CD1c-positive myeloid dendritic cell (primary cell): ENCODE results near the gene NFIC.

Experiments
- DNase-seq: peaks from one replicate; pipeline ENCODE4 v3.0.0-alpha.2; 2016; ENCODE audit errors: extremely low spot score

The NFIC gene

DNA sequence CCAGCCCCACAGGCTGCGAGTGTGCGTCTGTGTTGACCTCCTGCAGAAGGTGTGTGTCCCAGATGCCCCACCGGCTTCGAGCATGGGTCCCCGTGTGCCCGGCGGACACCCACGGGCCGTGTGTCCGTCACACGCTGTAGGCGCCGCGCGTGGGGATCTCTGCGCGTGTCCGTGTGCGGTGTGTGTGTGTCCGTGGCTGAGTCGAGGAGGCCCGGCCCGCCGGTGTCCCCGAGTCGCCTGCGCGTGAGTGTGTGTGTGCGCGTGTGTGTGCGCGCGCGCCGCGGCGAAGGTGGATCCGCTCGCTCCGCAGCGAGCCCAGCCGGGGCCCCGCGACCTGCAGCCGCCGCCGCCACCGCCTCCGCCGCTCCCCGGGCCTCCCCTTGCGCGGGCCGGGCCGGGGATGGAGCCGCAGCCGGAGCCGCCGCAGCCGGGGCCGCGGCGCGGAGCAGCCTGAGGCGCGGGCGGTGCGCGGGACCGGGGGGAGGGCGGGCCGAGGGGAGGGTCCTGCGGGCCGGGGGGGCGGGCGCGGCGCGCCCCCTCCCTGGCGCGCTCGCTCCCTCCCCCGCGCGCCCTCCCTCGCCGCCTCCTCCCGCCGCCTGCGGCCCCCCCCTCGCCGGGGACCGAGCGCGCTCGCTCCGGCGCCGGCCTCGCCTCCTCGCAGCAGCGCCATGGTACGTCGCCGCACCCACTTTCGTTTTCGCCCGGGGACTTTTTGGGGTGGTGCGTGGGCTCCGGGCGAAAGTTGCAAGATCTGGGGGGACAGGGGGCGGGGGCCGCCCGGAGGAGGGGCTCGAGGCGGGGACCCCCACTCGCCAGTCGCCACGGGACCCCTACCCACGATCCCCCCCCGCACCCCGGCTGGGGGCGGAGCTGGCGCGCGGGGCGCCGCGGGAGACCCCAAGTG is 7.1 kb upstream of the NFIC start:
- peak; percentile 65 for DNase-seq

DNA sequence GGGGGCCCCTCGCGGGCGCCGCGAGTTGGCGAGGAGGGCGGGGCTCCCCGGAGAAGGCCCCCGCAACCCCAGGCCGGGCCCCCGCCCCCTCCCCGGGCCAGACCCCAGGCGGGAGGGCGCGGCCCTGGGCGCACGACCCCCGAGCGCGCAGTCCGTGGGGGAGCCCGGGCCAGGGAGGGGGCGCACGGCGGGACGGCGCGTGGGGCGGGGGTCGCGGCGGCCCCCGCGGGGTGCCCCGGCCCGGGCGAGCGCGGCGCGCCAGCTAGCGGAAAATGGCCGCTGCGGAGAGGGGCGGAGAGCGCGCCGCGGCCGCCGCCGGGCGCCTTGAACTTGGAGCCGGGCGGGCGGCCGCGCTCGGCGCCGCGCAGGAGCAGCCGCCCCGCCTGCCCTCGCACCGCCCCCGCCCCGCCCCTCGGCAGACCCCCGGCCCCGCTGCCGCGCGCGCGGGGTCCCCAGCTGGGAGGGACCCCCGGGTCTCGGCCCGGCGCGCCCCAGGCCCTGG is 6.4 kb upstream of the NFIC start:
- DNase-seq = peak; percentile 45

DNA sequence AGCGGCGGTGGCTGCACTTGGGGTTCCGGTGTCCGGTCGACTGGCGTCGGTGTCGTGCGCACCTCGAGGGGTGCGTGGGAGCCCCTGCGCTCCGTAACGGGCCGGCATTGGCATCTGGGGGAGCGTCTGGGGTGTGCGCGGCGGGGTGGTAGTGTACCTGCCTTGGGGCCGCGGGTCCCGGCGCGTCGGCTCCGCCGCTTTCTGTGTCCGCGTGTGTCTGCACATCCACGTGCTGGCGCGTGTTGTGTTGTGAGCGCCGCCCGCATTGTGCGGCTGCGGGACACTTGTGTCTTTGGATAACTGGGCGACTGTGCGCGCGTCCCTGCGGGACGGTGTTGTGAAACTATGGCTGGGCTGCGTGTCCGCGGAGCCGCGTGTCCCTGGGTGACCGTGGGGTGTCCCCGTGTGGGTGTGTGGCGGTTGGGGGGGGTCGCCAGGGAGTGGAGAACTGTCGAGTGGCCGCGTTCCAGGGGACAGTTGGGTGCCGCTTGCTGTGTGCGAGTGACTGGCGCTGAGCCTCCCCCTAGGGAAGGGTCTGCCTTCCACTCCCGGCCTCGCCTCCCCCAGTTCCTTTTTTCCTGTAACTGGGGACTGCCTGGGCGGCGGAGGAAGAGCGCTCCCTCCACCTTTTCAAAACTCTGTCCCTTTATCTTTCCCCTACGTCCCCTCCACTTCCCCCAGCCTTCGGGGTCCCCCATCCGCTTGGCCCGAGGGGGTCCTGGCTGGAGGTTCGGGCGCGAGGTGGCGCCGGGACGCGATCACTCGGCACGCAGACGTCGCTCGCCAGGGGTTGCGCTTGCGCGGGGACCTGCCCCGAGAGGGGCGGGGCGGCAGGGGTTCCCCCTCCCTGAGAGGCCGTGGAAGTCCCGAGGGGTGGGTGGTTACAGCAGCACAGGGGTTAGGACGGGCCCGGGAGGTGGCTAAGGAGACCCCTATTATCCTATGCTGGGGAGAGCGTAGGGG is 5.7 kb upstream of the NFIC start:
- DNase-seq = peak; percentile 71

DNA sequence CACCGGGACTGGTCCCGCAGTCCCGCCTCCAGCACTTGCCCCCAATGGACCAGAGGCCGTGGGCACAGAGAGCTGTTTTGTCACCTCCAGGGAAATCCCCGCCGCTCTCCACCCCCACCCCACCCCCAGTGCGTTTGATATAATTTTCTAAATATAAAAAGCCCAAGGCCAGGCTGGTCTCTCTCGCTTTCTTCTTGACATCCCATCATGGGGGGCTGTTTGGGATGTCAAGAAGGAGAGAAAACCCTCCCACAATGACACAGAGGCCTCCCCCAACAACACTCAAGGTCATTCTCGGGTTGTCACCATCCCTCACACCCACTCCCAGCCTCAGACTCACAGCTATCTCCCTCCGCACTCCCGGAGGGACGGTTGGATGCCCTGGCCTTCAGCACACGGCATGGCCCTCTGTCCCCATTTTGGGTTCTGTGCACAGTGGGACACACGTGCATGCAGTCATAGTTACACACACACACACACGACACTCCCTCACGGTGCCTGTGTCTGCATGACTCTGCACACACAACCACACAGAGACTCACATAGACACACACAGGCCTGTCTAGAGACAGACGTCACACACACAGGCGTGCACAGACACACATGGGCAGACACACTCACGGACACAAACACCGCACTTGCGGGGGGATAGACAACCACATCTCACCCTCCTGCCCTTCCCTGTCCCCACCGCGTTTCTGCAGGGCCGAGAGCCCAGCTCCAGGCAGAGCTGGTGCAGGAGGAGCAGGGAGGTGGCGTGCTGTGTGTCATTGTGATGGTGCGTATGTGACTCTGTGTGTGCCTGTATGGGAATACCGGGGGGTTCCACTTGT is 4.8 kb upstream of the NFIC start:
- peak; percentile 26 for DNase-seq

DNA sequence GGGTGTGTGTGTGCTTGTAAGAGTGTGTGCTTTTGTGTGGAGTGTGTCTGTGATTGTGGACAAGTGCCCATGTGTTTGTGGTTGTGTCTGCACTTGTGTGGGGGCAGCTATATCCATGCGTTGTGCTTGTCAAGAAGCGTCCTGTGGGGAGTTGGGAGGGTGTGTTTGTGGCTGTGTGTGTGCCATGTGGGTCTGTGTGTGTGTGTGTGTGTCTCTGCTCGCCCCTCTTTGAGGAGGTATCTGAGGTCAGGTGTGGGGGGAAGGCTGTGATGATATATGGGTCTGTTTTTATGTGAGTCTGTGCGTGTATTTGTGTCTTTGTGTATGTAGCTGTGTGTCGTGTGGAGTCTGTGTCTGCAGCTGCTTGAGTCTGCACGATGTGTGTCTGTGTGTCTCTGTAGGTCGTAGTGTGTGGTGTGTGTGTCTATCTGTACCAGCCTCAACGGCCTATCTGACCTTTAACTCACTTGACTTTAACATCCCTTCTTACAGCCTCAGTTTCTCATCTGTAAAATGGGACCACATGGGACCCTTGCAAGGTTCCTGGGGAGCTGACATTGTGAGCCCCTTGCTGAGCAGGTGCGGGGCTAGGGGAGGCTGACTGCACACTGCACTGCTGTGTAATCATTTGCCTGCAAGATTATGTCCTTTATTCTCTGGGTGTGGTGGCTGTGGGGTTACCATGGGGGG is 4.0 kb upstream of the NFIC start:
- no peak for DNase-seq

DNA sequence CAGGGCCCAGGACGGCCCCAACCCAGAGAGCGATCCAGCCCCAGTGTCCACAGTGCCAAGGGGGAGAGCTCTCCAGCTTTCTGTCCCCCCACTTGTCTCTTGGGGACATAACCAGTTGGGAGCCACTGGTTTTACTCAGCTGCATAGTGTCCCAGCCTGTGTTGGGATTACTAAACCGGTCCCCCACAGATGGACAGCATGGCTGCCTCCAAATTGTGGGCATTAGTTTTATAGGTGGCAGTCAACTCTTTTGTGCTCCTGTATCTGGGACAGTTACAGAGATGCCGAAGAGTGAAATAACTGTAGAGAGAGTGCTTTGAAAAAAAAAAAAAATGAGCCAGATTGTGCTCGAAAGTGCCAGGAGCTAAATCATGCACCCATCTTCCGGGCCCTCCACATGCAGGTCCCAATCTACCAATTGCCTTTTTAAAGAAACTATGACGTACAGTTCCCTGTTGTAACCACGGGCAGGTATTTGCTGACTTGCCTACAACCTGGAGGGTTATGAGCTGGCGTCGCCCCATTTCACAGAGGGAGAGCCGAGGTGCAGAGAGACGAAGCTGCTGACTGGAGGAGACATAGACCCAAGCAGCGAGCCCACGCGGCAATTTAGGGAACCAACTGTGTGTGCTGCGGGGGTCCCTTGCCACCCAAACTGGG is 2.4 kb upstream of the NFIC start:
- DNase-seq = no peak

DNA sequence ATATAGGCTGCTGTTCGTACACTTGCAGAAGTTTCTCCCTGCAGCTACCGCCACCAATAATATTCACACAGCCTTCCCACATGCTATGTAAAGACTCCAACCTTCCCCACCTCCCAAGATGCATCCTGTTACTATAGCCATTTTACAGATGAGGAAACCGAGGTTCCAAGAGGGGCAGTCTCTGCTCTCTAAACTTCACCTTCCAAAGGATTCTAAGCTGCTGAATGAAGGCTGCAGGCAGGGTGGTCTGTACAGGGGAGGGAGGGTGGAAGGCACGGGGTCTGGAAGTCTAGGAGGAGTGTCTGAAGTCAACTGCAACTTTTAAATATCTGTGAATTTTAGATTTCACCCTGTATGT is 1.9 kb upstream of the NFIC start:
- DNase-seq = no peak

DNA sequence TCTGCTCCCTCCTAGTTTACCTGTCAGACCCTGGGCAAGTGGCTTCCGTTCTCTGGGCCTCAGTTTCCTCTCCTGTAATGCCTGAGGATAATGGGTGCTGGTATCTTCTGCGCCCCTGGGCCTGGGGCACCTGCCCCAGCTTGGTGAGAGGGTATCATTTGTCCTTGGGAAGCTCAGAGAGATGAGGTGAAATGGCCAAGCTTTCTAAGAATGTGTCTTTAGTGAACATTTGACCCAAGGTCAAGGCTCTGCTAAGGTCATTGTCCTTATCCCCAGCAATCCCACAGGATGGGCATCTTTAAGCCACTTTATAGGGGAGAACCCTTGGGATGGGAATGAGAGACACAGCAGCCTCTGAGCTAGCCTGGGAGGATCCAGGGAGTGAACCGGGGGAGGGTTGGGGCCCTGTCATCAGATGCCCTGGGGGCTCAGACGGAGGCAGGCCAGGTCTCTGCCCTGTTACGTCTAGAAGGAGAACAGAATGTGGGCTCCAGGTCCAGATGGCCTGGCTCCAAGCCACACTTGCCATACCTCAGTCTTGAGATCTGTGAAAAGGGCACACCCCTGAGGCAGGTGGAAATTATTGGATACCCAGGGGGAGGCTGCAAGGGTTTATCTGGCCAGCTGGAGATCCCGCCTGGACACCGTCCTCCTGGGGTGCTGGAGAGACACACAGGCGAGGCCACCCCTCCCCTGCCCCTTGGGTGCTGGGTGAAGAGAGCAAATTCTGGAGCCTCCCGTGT is 1.1 kb upstream of the NFIC start:
- no peak for DNase-seq

DNA sequence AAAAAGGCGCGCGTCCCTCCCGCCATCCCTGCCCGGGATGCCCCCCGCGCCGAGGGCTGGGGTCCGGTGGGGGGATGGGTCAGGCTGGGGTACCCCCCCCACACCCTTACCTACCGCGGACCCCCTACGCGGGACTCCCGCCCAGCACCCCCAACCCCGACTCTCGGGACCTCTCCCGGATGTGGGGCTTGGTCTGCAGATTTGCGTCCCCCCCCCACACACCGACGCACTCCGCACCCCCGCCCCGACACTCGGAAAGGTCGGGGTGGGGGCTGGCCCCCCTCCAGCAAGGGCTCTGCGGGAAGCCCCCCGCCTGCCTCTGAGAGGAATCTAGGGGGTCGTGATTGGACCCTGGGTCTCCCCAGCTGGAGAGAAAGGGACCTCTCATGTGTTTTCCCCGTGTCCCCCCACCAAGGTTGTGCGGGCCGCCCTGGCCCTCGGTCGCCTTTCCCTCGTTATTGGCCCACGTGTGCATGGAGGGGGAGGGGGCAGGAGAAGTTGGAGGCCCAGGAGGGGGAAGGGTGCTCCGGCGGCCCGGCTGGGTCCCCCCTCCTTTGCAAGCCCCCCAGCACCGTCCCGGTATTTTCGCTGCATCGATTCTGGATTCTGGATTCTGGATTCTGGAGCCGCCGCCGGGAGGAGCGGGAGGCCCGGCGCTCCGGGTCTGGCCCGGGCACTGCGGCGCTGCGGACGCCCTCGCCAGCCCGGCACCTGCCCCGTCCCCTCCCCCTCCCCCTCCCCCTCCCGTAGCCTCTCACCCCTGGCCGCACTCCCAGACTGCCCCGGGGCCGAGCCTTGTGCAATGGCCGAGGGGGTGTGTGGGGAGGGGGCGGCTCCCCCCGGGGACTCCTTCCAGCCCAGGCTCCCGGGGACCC is 607 bp downstream of the NFIC start:
- no peak for DNase-seq

DNA sequence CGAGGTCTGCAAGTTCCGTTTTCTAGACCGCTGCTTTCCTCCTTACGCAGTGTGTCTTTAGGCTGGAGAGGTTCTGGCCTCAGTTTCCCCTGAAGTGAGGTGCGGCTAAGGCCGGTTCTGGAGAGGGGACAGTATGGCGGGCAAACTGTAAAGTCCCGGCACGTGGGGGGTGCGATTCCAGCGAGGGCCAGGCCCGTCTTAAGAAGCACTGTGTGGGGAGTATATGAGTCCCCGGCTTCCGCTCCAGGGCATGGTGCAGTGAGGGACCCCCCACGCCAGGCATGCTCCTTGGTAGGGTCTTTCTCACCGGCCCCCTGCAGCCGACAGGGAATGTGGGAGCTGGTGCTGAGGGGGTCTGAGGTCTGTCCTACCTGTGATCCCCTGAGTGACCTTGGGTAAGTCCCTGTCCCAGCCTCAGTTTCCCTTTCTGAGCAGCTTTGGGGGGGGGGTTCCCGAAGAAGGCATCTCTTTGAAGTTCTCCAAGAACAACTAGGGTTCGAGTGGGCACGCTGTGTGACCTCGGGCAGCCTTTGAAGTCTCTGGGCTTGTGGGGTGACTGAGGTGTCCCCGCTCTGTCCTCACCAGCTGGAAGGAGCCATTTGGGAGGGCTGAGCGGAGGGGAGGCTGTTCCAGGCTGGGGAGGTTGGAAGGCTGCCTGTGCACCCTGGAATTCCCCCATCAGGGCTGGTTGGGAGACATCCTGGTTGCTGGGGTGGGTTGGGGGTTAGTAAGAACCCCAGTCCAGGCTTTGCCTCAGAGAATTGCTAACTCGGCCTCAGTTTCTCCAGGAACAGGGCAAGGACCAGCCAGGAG is 1.5 kb downstream of the NFIC start:
- DNase-seq = peak; percentile 33

DNA sequence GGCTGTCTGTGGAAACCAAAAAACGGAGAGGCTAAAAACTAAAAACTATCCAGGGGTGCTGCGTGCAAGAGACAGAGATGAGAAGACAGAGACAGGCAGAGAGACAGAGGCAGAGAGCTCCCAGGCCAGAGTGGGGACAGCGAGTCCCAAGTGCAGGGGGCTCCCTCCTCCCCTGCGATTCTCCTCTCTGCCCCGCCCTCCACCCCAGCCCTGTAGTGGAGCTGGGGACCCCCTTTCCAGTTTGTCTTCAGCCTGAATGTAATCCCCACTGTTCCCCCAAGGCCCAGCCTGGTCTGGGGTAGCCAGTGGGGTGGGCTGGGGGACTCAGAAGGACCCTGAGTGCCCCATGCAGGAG is 2.0 kb downstream of the NFIC start:
- DNase-seq = no peak

DNA sequence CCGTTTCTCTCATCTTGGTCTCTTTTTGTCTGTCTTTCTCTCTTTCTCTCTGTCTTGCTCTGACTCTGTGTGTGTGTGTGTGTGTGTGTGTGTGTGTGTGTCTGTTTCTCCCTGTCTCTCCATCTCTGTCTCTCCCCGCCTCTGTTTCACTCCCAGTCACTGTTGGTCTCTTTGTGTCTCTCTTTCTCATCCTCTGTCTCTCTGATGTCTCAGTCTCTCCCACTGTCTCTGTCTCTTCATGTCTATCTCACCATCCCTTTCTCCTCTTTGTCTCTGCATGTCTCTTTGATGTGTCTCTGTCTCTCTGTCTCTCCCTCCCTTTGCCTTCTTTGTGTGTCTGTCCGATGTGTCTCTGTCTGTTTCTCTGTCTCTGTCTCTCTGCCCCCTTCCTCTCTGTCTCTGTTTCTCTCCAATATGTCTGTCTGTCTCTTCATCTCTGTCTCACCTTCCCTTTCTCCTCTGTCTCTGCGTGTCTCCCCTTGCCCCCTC is 2.5 kb downstream of the NFIC start:
- DNase-seq = no peak

DNA sequence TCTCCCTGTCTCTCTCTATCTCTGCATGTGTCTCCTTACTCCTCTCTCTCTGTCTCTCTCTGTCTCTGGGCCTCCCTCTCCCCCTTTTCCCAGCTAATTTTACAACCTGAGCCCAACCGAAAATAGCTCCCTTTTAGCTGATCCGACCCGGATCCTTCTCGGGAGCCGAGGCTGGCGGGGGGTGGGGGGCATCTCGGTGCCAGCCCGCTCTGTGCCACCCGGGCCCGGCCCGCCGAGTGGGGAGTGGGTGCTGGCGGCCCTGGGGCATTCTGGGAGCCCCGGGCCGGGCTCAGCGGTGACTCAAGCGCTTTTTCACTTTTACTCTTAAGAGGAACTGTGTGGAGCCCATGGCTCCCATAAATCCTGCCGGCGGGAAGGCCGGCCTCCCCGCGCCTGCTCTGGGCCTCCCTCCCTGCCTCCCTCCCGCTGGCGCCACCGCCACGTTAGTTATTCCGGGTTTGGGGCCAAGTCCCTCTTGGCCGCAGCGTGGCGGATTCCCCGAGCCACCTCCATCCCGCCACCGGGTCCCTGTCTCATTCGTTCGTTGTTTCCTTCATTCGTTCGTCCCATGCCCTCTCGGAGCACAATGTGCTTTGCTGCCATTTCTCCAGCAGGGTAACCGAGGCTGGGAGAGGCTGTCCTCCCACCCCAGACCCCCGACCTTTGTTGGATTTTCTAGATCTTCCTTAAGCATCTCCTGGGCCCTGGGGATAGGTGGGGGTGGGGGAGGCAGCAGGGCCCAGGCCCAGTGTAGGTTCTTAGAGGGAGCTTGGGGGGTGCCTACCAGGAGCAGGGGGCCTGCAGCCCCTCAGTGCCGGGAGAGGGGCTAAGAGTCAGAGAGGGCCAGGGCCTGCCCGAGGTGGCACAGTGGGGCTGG is 3.2 kb downstream of the NFIC start:
- peak; percentile 84 for DNase-seq

DNA sequence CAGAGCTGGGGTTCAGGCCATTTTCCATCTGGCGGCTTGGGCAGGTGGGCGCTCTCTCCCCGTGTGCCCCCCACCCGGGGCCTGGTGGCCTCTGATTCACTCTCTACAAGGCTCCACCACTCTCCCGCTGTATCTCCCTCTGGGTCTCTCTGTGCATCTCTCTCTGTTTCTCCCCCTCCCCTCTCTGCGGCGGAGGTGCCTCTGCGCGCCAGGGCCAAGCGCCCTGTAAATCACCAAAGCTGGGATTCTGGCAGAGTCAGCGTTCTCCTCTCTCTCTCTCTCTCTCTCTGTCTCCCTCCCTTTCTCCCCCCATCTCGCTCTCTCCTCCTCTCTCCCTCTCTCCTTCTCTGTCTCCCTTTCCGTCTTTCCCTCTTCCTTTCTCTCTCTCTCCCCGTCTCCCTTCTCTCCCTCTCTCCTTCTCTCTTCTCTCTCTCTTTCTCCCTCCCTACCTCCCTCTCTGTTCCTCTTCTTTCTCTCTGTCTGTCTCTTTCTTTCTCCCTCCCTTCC is 3.9 kb downstream of the NFIC start:
- DNase-seq = no peak

DNA sequence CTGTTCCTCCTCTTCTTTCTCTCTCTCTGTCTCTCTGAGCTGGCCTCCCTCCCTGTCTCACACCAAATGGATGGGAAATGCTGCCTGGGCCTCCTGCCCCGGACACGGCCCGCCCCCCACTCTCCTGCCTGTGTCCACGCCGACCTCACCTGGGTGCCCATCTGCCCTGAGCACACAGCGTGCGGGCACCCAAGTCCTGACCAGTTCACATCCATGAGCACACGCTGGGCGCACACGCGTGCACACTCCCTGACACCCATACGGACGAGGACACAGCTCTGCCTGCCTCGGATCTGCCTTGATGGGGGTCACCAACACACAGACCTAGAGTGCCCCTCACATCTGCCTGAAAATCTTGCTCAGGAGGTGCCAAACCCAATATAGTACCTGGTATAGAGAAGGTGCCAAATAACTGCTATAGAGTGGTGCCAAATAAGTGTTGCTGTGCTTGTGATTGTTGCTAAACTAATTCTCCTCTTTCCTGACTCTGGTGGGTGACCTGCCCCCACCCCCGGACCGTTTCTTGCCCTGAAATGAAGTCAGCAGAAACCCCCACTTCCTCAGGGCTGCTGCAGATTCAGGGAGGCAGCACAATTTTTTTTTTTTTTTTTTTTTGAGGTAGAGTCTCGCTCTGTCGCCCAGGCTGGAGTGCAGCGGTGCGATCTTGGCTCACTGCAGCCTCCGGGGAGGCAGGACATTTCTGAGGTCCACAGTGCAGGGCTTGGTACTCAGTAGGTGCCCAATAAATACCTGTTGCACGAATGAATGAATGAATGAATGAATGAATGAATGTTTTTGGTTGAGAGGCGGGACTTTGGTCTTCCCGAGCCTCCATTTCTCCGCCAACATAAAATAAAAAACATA is 4.6 kb downstream of the NFIC start:
- peak; percentile 44 for DNase-seq

DNA sequence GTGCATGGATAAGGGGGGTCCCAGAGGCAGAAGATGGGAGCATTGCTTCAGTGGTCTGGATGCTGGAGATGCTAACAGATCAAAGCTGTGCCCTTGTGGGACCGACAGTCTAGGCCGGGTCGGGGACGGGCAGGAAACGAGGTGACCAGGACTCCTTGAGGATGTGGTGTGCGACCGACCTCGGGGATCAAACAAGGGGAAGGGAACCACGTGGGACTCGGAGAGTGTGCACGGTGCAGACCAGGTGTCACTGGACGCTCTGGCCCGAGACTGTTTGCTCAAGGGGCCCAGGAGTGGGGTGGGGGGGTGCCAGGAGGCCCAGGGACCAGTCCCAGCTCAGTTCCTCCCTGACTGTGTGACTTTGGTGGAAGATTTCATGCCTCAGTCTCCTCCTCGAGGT is 6.0 kb downstream of the NFIC start:
- DNase-seq = no peak
